Amygdala (tissue), 56 donors: ENCODE measurements around the gene SH3BP5.
A peak's percentile ranks its signal among the peaks of the same experiment; 100 is the strongest.

Experiments
- DNase-seq, 56 donors: peaks; one replicate each; lab custom pipeline; 2025; lab: John Stamatoyannopoulos, UW

SH3BP5 gene

DNA sequence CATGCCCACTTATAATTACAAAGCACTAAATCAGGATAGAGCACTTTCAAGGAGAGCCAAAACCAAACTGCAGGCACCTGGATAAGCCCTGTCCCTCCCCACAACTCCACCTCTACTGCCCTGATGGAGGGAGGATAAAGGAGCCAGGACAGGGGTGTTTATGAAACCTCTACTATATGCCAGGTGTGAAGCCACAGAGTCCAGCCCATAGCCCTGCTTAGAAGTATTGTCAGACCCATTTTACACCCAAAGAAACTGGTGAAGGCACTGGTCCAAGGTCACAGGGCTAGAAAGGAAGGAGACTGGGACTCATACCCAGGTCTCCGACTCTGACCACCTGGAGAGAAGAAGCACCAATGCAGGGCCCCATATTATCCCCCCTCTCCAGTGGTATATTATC lies 48.7 kb downstream of the SH3BP5 start:
- no peak for DNase-seq

DNA sequence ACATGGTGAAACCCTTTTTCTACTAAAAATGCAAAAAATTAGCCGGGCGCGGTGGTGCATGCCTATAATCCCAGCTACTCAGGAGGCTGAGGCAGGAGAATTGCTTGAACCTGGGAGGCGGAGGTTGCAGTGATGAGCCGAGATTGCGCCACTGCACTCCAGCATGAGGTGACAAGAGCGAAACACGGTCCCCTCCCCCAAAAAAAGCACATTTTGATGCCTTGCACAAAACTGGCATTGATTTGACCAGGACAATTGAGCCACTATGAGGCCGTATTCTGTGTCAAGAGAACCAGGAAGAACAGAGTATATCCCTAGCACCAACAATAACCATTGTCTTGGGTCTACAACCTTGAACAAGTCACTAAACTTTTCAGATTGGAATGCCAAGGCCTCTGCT lies 50.6 kb downstream of the SH3BP5 start:
- DNase-seq, result peak in 14 of 56 donors; percentile 20 to 58 (median 36)

GRCh38 chr3:15280853-15281532 lies 51.4 kb downstream of the SH3BP5 start:
- peak in 3 of 56 donors; percentile 16 to 44 (median 21) for DNase-seq

- DNase-seq, result peak in 1 of 56 donors; percentile 16
Measured at GRCh38 chr3:15279671-15280402, 52.5 kb downstream of the SH3BP5 start.

- DNase-seq, result no peak
Measured at GRCh38 chr3:15279205-15279604, 53.2 kb downstream of the SH3BP5 start.

- DNase-seq, result no peak
Measured at GRCh38 chr3:15277861-15278500, 54.4 kb downstream of the SH3BP5 start.

DNA sequence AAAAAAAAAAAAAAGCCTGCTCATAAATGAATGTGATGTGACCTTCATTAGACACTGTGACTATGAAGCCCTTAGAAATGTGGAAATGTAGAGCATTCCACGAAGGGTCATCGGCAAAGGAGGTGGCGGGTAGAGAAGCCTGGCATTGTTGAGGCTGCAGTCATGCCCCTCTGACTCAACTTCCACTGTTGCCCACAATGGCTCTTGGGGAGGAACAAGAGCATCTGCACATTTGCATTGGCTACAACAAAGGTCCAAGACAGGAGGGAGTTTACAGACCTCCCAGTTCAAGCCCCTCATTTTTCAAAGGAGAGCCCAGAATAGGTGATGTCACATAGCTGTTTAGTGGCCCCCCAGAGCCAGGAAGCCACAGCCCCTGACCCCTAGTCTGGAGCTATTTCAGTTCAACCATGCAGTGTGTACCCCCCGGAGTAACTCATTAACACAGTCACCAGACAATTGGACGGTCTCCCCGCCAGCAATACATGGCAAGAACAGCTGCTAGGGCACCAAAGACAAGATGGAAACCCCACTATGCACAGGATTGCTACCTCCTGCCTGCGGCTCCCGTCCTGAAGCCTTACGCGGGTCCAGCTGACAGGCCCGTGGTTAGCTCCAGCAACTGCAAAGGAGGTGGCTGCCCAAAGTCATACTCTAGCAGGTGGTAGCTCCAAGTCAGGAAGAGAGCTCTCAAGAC lies 56.2 kb downstream of the SH3BP5 start:
- DNase-seq, result peak in 8 of 56 donors; percentile 13 to 40 (median 32)

GRCh38 chr3:15273227-15273626 lies 59.2 kb downstream of the SH3BP5 start:
- no peak for DNase-seq

- DNase-seq, result no peak
Measured at GRCh38 chr3:15272426-15273196, 59.8 kb downstream of the SH3BP5 start.

DNA sequence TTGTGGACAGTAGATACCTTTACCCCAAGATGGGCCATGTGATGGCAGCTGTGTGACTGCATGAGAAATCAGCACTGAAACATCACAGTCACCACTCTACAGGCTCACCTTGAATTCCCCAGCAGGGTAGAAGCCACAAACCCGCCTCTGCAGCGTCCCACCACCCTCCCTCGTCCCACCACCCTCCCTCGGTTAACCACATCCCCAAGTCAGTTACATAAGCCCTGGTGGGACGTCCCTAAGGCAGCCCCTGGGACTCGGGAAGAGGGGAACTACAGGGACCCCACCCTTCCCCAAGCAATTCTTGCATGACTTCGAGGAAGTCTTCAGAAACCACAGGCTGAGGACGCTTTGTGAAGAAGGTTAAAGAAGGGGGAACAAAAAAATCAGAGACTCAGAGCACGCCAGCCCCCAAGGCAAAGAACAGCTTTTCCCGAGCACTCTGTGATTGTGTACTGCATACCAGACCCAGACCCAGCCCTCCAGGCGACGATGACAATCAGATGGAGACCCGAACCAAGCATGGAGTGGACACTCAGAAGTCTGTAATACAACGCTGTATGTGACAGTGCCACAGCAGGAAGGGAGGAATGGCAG lies 60.5 kb downstream of the SH3BP5 start:
- no peak for DNase-seq

- DNase-seq, result no peak
Measured at GRCh38 chr3:15271030-15271429, 61.4 kb downstream of the SH3BP5 start.

DNA sequence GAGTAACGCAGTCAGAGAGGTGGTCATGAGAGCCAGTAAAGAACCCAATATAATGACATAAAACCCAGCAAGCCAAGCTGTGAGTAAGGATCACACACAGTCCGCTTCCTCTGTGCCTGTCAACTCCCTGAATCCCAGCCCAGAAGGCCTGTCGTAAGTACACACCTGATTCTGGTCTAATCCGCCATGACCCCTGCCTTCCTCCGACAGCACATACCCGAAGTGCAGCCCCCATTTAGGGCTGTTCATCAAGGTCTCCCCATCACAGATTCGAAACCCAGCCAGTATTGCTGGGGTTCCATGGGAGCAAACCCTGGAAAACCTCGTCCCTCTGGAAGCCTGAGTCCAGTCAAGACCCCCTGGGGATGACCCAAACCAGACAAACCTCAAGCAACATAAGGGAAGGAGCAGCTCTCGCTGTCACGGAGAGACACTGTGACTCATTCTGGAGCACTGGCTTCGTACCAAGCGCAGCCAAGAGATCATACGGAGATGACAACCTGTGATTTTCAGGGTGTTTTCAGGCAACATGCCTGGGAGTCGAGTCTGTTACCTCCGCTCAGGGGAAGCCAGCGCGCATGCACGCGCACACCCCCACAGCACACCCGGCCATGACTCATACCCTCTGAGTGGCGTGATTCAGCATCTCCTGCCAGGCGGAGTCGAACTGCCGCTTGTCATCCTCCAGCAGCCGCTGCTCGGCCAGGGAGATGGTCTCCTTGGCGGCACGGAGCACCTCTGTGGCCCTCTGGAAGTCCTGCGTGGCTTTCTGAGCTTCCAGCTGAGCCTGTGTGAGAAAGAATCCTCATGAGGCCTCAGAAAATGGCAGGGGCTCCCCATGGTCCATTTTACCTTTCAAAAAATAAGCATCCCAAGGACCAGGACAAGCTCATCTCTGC lies 63.0 kb downstream of the SH3BP5 start:
- DNase-seq, result peak in 54 of 56 donors; percentile 28 to 91 (median 78)

DNA sequence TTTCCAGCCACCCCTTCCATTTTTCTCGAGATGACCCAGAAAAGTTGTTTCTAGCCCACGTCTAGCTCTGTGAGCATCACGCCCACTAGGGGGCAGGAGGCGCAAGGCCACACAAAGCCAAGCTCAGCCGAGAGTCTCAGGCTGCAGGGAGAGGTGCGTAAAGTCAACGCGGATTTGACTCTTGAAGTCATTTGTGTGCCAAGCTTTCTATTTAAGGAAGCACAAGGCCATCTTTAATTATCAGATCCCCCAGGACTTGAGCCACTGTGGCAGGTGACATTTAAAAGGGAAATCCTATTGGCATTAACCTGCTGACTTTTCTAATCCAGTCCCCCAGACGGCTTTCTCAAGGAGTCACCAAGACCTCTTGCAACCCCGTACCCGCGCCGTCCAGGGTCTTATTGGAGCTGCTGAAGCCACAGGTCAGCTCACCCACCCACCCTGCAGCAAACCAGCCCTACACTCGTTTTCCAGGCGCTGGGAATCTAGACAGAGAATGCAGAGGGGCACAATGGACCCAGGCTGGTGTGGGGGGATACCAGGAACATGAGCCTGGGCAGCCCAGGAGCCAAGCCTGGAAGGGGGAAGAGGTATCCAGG lies 64.3 kb downstream of the SH3BP5 start:
- peak in 52 of 56 donors; percentile 10 to 90 (median 63) for DNase-seq

GRCh38 chr3:15267502-15267901 lies 64.9 kb downstream of the SH3BP5 start:
- no peak for DNase-seq

- DNase-seq, result no peak
Measured at GRCh38 chr3:15266510-15267376, 65.6 kb downstream of the SH3BP5 start.

DNA sequence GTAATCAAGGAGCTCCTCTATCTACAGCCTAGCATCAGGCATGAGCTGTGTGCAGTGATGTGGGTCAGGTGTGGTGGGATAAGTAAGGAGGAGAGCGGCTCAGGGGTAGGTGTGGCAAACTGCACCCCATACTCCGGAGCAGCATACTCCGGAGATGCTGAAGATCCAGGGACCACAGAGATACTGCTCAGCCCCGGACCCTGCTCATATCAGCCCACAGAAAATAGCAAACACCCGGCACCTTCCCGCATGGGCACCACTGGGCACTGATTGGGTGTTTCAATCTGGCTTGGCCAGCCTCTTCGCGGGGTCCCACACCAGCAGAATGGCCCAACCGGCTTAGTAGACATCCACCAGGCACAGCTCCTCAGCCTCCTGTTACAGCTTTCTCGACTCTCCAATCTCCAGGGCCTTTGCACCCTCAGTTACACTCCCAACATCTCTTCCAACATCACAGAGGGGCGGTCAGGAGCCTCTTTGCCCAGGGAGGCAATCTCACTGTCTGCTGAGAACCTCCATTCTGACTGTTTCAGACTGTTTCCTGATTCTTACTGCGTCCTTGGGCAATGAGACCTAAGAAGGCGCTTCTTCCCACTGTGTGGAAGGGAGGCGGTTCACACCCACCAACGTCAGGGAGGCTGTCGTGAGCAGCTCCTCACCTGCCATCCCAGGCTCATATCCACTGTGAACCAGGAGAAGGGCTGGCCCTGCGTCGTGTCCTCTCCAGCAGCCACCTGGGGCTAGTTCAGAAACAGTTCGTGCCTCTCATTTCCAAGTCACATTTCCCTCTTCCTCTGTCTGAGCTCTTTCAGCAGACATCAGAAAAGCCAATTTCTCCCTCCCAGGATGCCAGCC lies 66.5 kb downstream of the SH3BP5 start:
- no peak for DNase-seq
